GM23338 (cell line): ENCODE measurements around the gene PDGFRB. TPM values are rescaled to one million over a fixed set of nuclear protein-coding genes. Genes with fewer than 3 reads are reported as not detected.

Source experiments
- ATAC-seq: fragments of 200-7000 bp; cut with Tn5 transposase; 3 replicates; pipeline ENCODE4 v1.9.1; 2020
- DNase-seq: peaks from one replicate; pipeline ENCODE4 v3.0.0-alpha.2; 2015; ENCODE audit warnings: low spot score
- H2AFZ ChIP-seq: fragments of 200-600 bp; sonication (generic); 2 replicates; pipeline ENCODE4 v1.8.0; 2016; ENCODE audit warnings: antibody characterized with exemption, mild to moderate bottlenecking, moderate library complexity
- H3F3A ChIP-seq: fragments of 200-600 bp; sonication (generic); replicated peaks from 2 replicates; pipeline ENCODE4 v1.8.0; 2017; ENCODE audit warnings: antibody characterized with exemption, mixed run types, low read depth
- H3K27ac ChIP-seq: fragments of 200-600 bp; sonication (generic); 2 replicates; pipeline ENCODE4 v1.6.1; 2016; ENCODE audit warnings: low read depth
- H3K27me3 ChIP-seq: fragments of 200-600 bp; sonication (generic); 2 replicates; pipeline ENCODE4 v1.8.0; 2016; ENCODE audit warnings: mild to moderate bottlenecking, mixed run types, moderate library complexity; ENCODE audit not compliant: insufficient read depth
- H3K36me3 ChIP-seq: fragments of 200-600 bp; sonication (generic); 2 replicates; pipeline ENCODE4 v1.8.0; 2016; ENCODE audit warnings: mild to moderate bottlenecking; ENCODE audit not compliant: insufficient read depth
- H3K4me1 ChIP-seq: fragments of 200-600 bp; sonication (generic); 2 replicates; pipeline ENCODE4 v1.8.0; 2016; ENCODE audit warnings: mild to moderate bottlenecking, moderate library complexity; ENCODE audit not compliant: insufficient read depth
- H3K4me2 ChIP-seq: fragments of 200-600 bp; sonication (generic); 2 replicates; pipeline ENCODE4 v1.7.1; 2017; ENCODE audit warnings: mixed run types
- H3K4me3 ChIP-seq: fragments of 200-600 bp; sonication (generic); 2 replicates; pipeline ENCODE4 v1.6.1; 2016; ENCODE audit warnings: mixed run types
- H3K79me2 ChIP-seq: fragments of 200-600 bp; sonication (generic); replicated peaks from 2 replicates; pipeline ENCODE4 v1.8.0; 2017; ENCODE audit warnings: mild to moderate bottlenecking; ENCODE audit not compliant: insufficient read depth
- H3K9me2 ChIP-seq: fragments of 200-600 bp; sonication (generic); 2 replicates; pipeline ENCODE4 v1.8.0; 2017; ENCODE audit not compliant: insufficient read depth
- H4K20me1 ChIP-seq: fragments of 200-600 bp; sonication (generic); replicated peaks from 2 replicates; pipeline ENCODE4 v1.8.0; 2017; ENCODE audit warnings: mild to moderate bottlenecking; ENCODE audit not compliant: insufficient read depth
- H3K27ac Mint-ChIP-seq: 2 replicates; pipeline ENCODE4 v1.8.0; 2020; ENCODE audit warnings: inconsistent platforms, mild to moderate bottlenecking, moderate library complexity, mixed read lengths
- H3K27me3 Mint-ChIP-seq: 3 replicates; pipeline ENCODE4 v1.8.0; 2022; ENCODE audit warnings: low read depth, mild to moderate bottlenecking, moderate library complexity, mixed read lengths, inconsistent platforms; ENCODE audit not compliant: insufficient read depth, poor library complexity
- H3K36me3 Mint-ChIP-seq: 3 replicates; pipeline ENCODE4 v1.8.0; 2021; ENCODE audit warnings: low read depth, mild to moderate bottlenecking, inconsistent platforms, moderate library complexity, mixed read lengths
- H3K4me1 Mint-ChIP-seq: 3 replicates; pipeline ENCODE4 v1.8.0; 2020; ENCODE audit warnings: mild to moderate bottlenecking, inconsistent platforms, mixed read lengths
- H3K4me3 Mint-ChIP-seq: 3 replicates; pipeline ENCODE4 v1.8.0; 2021; ENCODE audit warnings: moderate library complexity, mild to moderate bottlenecking, inconsistent platforms, mixed read lengths
- H3K9me3 Mint-ChIP-seq: 3 replicates; pipeline ENCODE4 v1.8.0; 2020; ENCODE audit warnings: moderate library complexity, mild to moderate bottlenecking, inconsistent platforms, mixed read lengths
- CTCF ChIP-seq, 2 experiments: fragments of 200-600 bp in 1 of 2; sonication (generic) in 1 of 2; conservative IDR thresholded peaks; 2 replicates each; pipeline versions ENCODE4 v1.5.1 to v1.6.1; 2016 to 2017; ENCODE audit warnings: antibody characterized with exemption in 2 of 2, low read depth in 2 of 2, mild to moderate bottlenecking in 2 of 2, moderate library complexity in 1 of 2
- ETS1 ChIP-seq: IDR thresholded peaks from 2 replicates; pipeline ENCODE4 v1.6.1; 2016; ENCODE audit warnings: antibody characterized with exemption
- EZH2phosphoT487 ChIP-seq: fragments of 200-600 bp; sonication (generic); IDR thresholded peaks from one replicate; pipeline ENCODE4 v1.8.1; 2018; ENCODE audit warnings: antibody characterized with exemption; ENCODE audit not compliant: unreplicated experiment
- JUNB ChIP-seq: IDR thresholded peaks from one replicate; pipeline ENCODE4 v1.6.1; 2016; ENCODE audit warnings: antibody characterized with exemption; ENCODE audit not compliant: unreplicated experiment
- NANOG ChIP-seq: IDR thresholded peaks from 2 replicates; pipeline ENCODE4 v1.6.1; 2016; ENCODE audit warnings: antibody characterized with exemption, borderline replicate concordance
- POLR2AphosphoS5 ChIP-seq: IDR thresholded peaks from 2 replicates; pipeline ENCODE4 v1.6.1; 2016; ENCODE audit warnings: antibody characterized with exemption, low read depth
- STAT1 ChIP-seq: IDR thresholded peaks from one replicate; pipeline ENCODE4 v1.6.1; 2016; ENCODE audit warnings: antibody characterized with exemption; ENCODE audit not compliant: unreplicated experiment
- ZNF114 ChIP-seq: fragments of 250-450 bp; sonication (Bioruptor Pico); IDR thresholded peaks from 2 replicates; pipeline ENCODE4 v1.5.0; 2020; ENCODE audit warnings: mild to moderate bottlenecking, moderate library complexity
- ZNF462 ChIP-seq: fragments of 250-450 bp; sonication (Bioruptor Pico); IDR thresholded peaks from 2 replicates; pipeline ENCODE4 v1.5.0; 2020; ENCODE audit warnings: mild to moderate bottlenecking, moderate library complexity
- polyA plus RNA-seq: library from polyadenylated mRNA; unstranded; fragments of >200 nt; fragmentation: Nextera tagmentation; extraction: Ambion mirVana; gene quantifications from 2 replicates; pipeline ENCODE4 v1.2.1, GENCODE V29; 2016
- total RNA-seq: library from RNA; depleted of rRNA; stranded (reverse); fragments of >200 nt; shearing (Covaris generic); gene quantifications from 2 replicates; pipeline ENCODE4 v1.2.3, GENCODE V29; 2014

PDGFRB gene
- total and polyA plus RNA-seq, 2 experiments from 2014 or later: 4.5 to 11.3 TPM

- TF ChIP-seq JUNB: no peak
- TF ChIP-seq ZNF114: no peak
- TF ChIP-seq STAT1: no peak
- no peak for TF ChIP-seq POLR2AphosphoS5
These were observed 78.6 kb downstream of the PDGFRB start (continued) for GRCh38 chr5:150077060-150077459.

GRCh38 chr5:150075806-150076205 lies 79.8 kb downstream of the PDGFRB start:
- no peaks in the 10 kb centered on the region for H3K79me2 ChIP-seq
- H3K36me3 Mint-ChIP-seq: no peaks in the 10 kb centered on the region
- H3K9me3 Mint-ChIP-seq: no peaks in the 10 kb centered on the region
- TF ChIP-seq POLR2AphosphoS5 (no peak), CTCF (conservative IDR thresholded peaks at IDR 0.05; ENCODE audit: low read depth in 2 of 2) (no peak; a peak in 1 of 4 replicates), JUNB (no peak), ETS1 (no peak), NANOG (no peak)
- H3K4me3 ChIP-seq: no peak overlapping the region
- no peak overlapping the region for H2AFZ ChIP-seq
- ATAC-seq (peak; percentile 51; the same call in 1 of the 3 replicates), DNase-seq (no peak)
- no peaks in the 10 kb centered on the region for H4K20me1 ChIP-seq
- H3K4me3 Mint-ChIP-seq: no peak overlapping the region
- H3K36me3 ChIP-seq: no peaks in the 10 kb centered on the region
- H3K27me3 Mint-ChIP-seq: peaks cover 4% of the 10 kb centered on the region
- H3K4me1 Mint-ChIP-seq: no peaks in the 10 kb centered on the region
- H3K4me1 ChIP-seq: no peaks in the 10 kb centered on the region
- no peak overlapping the region for H3K27ac Mint-ChIP-seq
- H3K4me2 ChIP-seq: no peak overlapping the region
- H3K9me2 ChIP-seq: peaks cover 4% of the 10 kb centered on the region; the same call in 1 of the 2 replicates
- no peak overlapping the region for H3K27ac ChIP-seq
- no peaks in the 10 kb centered on the region for H3F3A ChIP-seq
- no peaks in the 10 kb centered on the region for H3K27me3 ChIP-seq

- Histone ChIP-seq H3K4me2 (no peak overlapping the region), H2AFZ (no peak overlapping the region), H4K20me1 (no peaks in the 10 kb centered on the region), H3K9me2 (peaks cover 4% of the 10 kb centered on the region; the same call in 1 of the 2 replicates), H3K79me2 (no peaks in the 10 kb centered on the region), H3F3A (no peaks in the 10 kb centered on the region), H3K4me3 (no peak overlapping the region), H3K27me3 (no peaks in the 10 kb centered on the region), H3K36me3 (no peaks in the 10 kb centered on the region), H3K4me1 (no peaks in the 10 kb centered on the region), H3K27ac (no peak overlapping the region)
- Mint-ChIP-seq H3K27ac (no peak overlapping the region), H3K27me3 (peaks cover 4% of the 10 kb centered on the region), H3K9me3 (no peaks in the 10 kb centered on the region), H3K4me1 (no peaks in the 10 kb centered on the region), H3K36me3 (no peaks in the 10 kb centered on the region), H3K4me3 (no peak overlapping the region)
- ATAC-seq: no peak
- no peak for DNase-seq
- TF ChIP-seq CTCF (conservative IDR thresholded peaks at IDR 0.05; ENCODE audit: low read depth in 2 of 2) (no peak), EZH2phosphoT487 (no peak), ZNF114 (no peak), ZNF462 (CRISPR knock-in tag) (no peak)
These were observed 80.4 kb downstream of the PDGFRB start for GRCh38 chr5:150075233-150075632.
